HCT116 (cell line): Measurements from ENCODE around the gene UNC80. TPM values are rescaled to one million over a fixed set of nuclear protein-coding genes. Genes with fewer than 3 reads are reported as not detected.

ENCODE experiments used
- ATAC-seq: fragments of 200-7000 bp; cut with Tn5 transposase; 2 replicates; pipeline ENCODE4 v1.9.1; 2020; ENCODE audit warnings: mild to moderate bottlenecking, moderate library complexity
- BruUV-seq: library from RNA; stranded (reverse); fragments of 400-500 nt; replicated peaks from 2 replicates; lab custom pipeline; 2021; lab: Mats Ljungman, UMichigan
- CTCF ChIA-PET: fragments of 300-600 bp; sonication (Branson Sonifier 250); formaldehyde crosslinking; loops from one replicate; lab custom pipeline; 2021; ENCODE audit warnings: antibody characterized with exemption; lab: Charles Lee
- POLR2A ChIA-PET: fragments of 300-600, 350-600 bp; sonication (Branson Sonifier 250); formaldehyde crosslinking; loops from one replicate; lab custom pipeline; 2021; ENCODE audit warnings: antibody characterized with exemption; lab: Charles Lee
- RAD21 ChIA-PET, 2 experiments: fragments of 300-600 bp; sonication (Branson Sonifier 250); formaldehyde crosslinking; loops; one replicate each; lab custom pipeline; 2023; ENCODE audit warnings: low total read pairs in 2 of 2; ENCODE audit not compliant: uncharacterized antibody in 2 of 2, unreplicated experiment in 2 of 2, low non-redundant PET in 1 of 2; lab: Charles Lee
- DNase-seq: peaks from one replicate; pipeline ENCODE4 v3.0.0-alpha.2; 2010; ENCODE audit warnings: low read depth, low spot score
- H2AFZ ChIP-seq: fragments of 200-600 bp; shearing (Covaris generic), sonication (generic); 2 replicates; pipeline ENCODE4 v1.6.1; 2017; ENCODE audit warnings: low read depth, mixed run types, mixed read lengths, antibody characterized with exemption, low read length; ENCODE audit not compliant: poor library complexity, severe bottlenecking
- H3K27ac ChIP-seq: 2 replicates; pipeline ENCODE4 v1.5.1; 2012; ENCODE audit warnings: low read depth, low read length
- H3K27me3 ChIP-seq: fragments of 200-600 bp; sonication (generic); 2 replicates; pipeline ENCODE4 v1.6.1; 2016; ENCODE audit warnings: mixed run types, low read length, mixed read lengths; ENCODE audit not compliant: insufficient read depth
- H3K36me3 ChIP-seq, 2 experiments: fragments of 200-500 bp in 1 of 2; fragments of 200-600 bp in 1 of 2; sonication (Bioruptor generic) in 1 of 2; sonication (generic) in 1 of 2; 2 replicates each; pipeline versions ENCODE4 v1.5.1 to v1.6.1; 2014 to 2016; ENCODE audit warnings: low read length in 2 of 2, inconsistent platforms in 1 of 2, mixed read lengths in 1 of 2, mixed run types in 1 of 2; ENCODE audit not compliant: insufficient read depth in 2 of 2, control insufficient read depth in 1 of 2
- H3K4me1 ChIP-seq, 2 experiments: fragments of 200-600 bp in 1 of 2; sonication (generic) in 1 of 2; 2 replicates each; pipeline versions ENCODE4 v1.5.1 to v1.6.1; 2012 to 2017; ENCODE audit warnings: low read length in 2 of 2, inconsistent platforms in 1 of 2, mild to moderate bottlenecking in 1 of 2, mixed read lengths in 1 of 2, mixed run types in 1 of 2, moderate library complexity in 1 of 2; ENCODE audit not compliant: insufficient read depth in 2 of 2, control insufficient read depth in 1 of 2
- H3K4me2 ChIP-seq: fragments of 200-600 bp; sonication (generic); 2 replicates; pipeline ENCODE4 v1.6.1; 2017; ENCODE audit warnings: mixed run types, low read length, mixed read lengths
- H3K4me3 ChIP-seq, 2 experiments: fragments of 200-600 bp in 1 of 2; sonication (generic) in 1 of 2; replicated peaks in 1 of 2; 2 replicates each; pipeline ENCODE4 v1.5.1; 2011 to 2016; ENCODE audit warnings: low read length in 2 of 2, control low read depth in 1 of 2, low read depth in 1 of 2, mild to moderate bottlenecking in 1 of 2, mixed read lengths in 1 of 2, mixed run types in 1 of 2
- H3K79me2 ChIP-seq: fragments of 200-600 bp; sonication (generic); 2 replicates; pipeline ENCODE4 v1.6.1; 2017; ENCODE audit warnings: mild to moderate bottlenecking, mixed run types, low read length, moderate library complexity, mixed read lengths; ENCODE audit not compliant: insufficient read depth
- H3K9ac ChIP-seq: fragments of 200-600 bp; sonication (generic); 2 replicates; pipeline ENCODE4 v1.6.1; 2016; ENCODE audit warnings: low read length, mixed read lengths
- H3K9me2 ChIP-seq: fragments of 200-600 bp; sonication (generic), shearing (Covaris generic); 2 replicates; pipeline ENCODE4 v1.6.1; 2017; ENCODE audit warnings: mixed run types, mild to moderate bottlenecking, moderate library complexity; ENCODE audit not compliant: insufficient read depth
- H3K9me3 ChIP-seq, 2 experiments: fragments of 200-500 bp in 1 of 2; fragments of 200-600 bp in 1 of 2; sonication (Bioruptor generic) in 1 of 2; sonication (generic) in 1 of 2; 2 replicates each; pipeline ENCODE4 v1.6.1; 2014 to 2017; ENCODE audit warnings: low read length in 2 of 2, mixed read lengths in 2 of 2, inconsistent platforms in 1 of 2, low read depth in 1 of 2, mild to moderate bottlenecking in 1 of 2, mixed run types in 1 of 2, moderate library complexity in 1 of 2; ENCODE audit not compliant: control insufficient read depth in 1 of 2, insufficient read depth in 1 of 2
- H4K20me1 ChIP-seq: fragments of 200-600 bp; sonication (generic), shearing (Covaris generic); 2 replicates; pipeline ENCODE4 v1.6.1; 2017; ENCODE audit warnings: mixed run types, mild to moderate bottlenecking, moderate library complexity; ENCODE audit not compliant: insufficient read depth
- CTCF ChIP-seq, 3 experiments: fragments of 200-600 bp in 1 of 3; sonication (generic) in 1 of 3; IDR thresholded peaks in 2 of 3; conservative IDR thresholded peaks in 1 of 3; 2 replicates each; pipeline ENCODE4 v1.5.1; 2012 to 2017; ENCODE audit warnings: low read depth in 2 of 3, low read length in 2 of 3, antibody characterized with exemption in 1 of 3, borderline replicate concordance in 1 of 3, control low read depth in 1 of 3, mild to moderate bottlenecking in 1 of 3, mixed read lengths in 1 of 3, mixed run types in 1 of 3, moderate library complexity in 1 of 3; ENCODE audit not compliant: insufficient read depth in 1 of 3
- POLR2A ChIP-seq: IDR thresholded peaks from 2 replicates; pipeline ENCODE4 v1.7.0; 2011; ENCODE audit warnings: borderline replicate concordance; ENCODE audit not compliant: insufficient read depth, insufficient read length; ENCODE audit errors: extremely low read depth
- SP1 ChIP-seq: IDR thresholded peaks from 2 replicates; pipeline ENCODE4 v1.6.1; 2012; ENCODE audit warnings: low read depth
- ZBTB33 ChIP-seq: IDR thresholded peaks from 2 replicates; pipeline ENCODE4 v1.6.1; 2011; ENCODE audit warnings: mild to moderate bottlenecking, low read length, moderate library complexity; ENCODE audit not compliant: insufficient replicate concordance; ENCODE audit errors: extremely low read depth
- ZFX ChIP-seq: fragments of 450-650 bp; IDR thresholded peaks from 2 replicates; pipeline ENCODE4 v1.6.1; 2017
- ZNF274 ChIP-seq: fragments of 200-500 bp; sonication (Bioruptor generic); IDR thresholded peaks from 2 replicates; pipeline ENCODE4 v1.6.1; 2014; ENCODE audit warnings: mild to moderate bottlenecking, low read depth, low read length, inconsistent platforms
- intact Hi-C: fragments of 100-400 bp; cut with micrococcal nuclease; formaldehyde crosslinking; loops from 2 replicates; pipeline ENCODE4 v1.10.0; 2022
- total RNA-seq: library from RNA; stranded (reverse); gene quantifications from one replicate; pipeline ENCODE4 v1.2.1, GENCODE V29; 2021; ENCODE audit not compliant: unreplicated experiment

The UNC80 gene
- total RNA-seq, 1 experiment from 2014 or later, result not detected

- H3K4me1 ChIP-seq, result no peaks in the 10 kb centered on the region
- no peaks in the 10 kb centered on the region for H3K79me2 ChIP-seq
- no peak overlapping the region for H3K27ac ChIP-seq
- H4K20me1 ChIP-seq, result no peaks in the 10 kb centered on the region
- ChIA-PET POLR2A (no interaction called here), RAD21 (no interaction called here), CTCF (no interaction called here)
- DNase-seq (no peak), ATAC-seq (no peak)
- BruUV-seq, result no TSS peak
- H3K9me3 ChIP-seq, result no peaks in the 10 kb centered on the region
- TF ChIP-seq ZBTB33, result no peak
- no peak for TF ChIP-seq CTCF (IDR thresholded peaks at IDR 0.05 in 2 of 3, conservative IDR thresholded peaks at IDR 0.05 in 1 of 3; ENCODE audit: borderline replicate concordance in 1 of 3, insufficient read depth in 1 of 3, low read depth in 2 of 3, low read length in 2 of 3)
- TF ChIP-seq SP1, result no peak
- no peak for TF ChIP-seq ZNF274
- no peak for TF ChIP-seq POLR2A
- no peak for TF ChIP-seq ZFX
- intact Hi-C loops, result no loop called here
- no peaks in the 10 kb centered on the region for H3K36me3 ChIP-seq
- no peaks in the 10 kb centered on the region for H3K9me2 ChIP-seq
- H3K4me2 ChIP-seq, result no peak overlapping the region
- no peak overlapping the region for H2AFZ ChIP-seq
- H3K27me3 ChIP-seq, result no peaks in the 10 kb centered on the region
- H3K4me3 ChIP-seq, result no peak overlapping the region
- H3K9ac ChIP-seq, result no peak overlapping the region
Observed at GRCh38 chr2:209875270-209875669, 103.6 kb downstream of the UNC80 start.
